HG03432 (cell line): ENCODE measurements around the gene SLC16A8.

ENCODE experiments used
- ATAC-seq: cut with Tn5 transposase; IDR thresholded peaks from one replicate; pipeline ENCODE4 v1.9.1; 2021; ENCODE audit warnings: mild to moderate bottlenecking, moderate library complexity; ENCODE audit not compliant: unreplicated experiment

SLC16A8 gene

GRCh38 chr22:38031491-38031890, 52.5 kb downstream of the SLC16A8 start:
- ATAC-seq = no peak

DNA sequence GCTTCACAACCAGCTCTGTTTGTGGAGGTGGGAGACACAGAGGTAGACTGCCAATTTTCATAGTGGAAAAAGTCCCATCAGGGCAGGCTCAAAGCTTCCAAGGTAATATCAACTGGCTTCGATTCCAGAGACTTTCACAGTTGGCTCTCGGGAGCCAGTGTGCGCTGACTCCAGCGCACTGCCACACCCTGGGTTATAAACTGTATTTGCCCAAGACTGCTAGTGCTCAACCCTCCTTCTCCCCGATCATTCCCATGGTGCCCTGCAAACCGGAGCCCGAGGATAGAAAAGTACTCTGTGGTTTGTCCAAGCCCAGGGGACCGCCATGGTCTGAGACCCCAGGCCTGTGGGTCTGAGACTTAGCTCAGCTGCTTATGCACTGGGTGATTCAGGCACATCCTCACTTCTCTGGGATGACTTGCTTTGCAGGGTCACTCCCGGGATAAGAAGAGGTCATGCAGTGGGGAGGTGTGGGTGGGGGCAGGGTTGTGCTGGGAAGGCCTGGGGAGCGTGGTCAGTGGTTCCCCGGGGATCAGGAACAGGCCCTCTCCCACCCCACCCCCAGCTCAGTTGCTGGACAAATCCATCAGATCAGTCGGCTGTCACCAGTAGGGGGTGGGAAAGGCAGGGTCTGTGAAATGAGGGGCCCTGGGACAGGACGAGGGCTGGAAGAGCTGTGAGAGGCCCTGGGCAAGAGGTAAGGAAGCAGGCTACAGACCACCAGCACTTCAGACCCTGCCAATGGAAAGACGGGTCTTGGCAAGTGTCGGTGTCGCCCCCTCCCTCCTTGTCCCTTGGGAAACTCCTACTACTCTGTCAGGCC, 53.5 kb downstream of the SLC16A8 start:
- ATAC-seq = no peak

- ATAC-seq = no peak
Measured at GRCh38 chr22:38029901-38030300, 54.1 kb downstream of the SLC16A8 start.

- ATAC-seq = no peak
Measured at GRCh38 chr22:38029370-38029769, 54.6 kb downstream of the SLC16A8 start.

DNA sequence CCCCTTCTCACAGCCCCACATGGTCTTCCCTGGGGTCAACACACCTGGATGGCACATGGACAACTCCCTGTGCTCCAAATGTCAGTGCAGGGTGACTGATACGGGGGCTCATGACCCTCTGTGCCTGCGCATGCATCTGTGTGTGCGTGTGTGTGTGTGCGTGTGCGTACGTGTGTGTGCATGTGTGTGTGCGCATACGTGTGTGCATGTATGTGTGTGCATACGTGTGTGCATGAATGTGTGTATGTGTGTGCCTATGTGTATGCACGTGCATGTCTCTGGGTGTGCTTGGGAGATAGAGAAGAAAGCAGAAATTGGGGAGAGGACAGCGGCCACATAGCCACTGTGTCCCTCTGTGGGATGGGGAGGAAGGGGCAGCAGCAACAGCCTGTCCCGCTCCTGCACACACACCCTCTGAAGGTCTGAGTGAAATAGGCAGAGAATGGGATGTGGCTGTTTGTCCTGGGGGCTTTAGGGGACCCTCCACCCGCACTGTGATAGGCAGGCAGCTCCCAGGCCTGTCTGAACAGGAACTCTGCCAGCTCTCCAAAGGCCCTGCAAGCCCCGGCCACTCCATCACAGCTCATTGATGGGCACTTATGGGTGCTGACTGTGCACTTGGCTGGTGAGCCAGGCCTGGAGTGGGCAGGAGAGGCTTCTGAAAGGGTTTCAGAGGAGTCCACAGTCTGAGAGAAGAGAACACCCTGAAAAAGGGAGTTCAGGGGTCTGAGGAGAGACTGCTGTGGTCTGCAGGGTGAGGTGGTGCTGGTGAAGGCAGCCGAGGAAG, 55.4 kb downstream of the SLC16A8 start:
- ATAC-seq = no peak
